Right ventricle myocardium superior (tissue), 1 donor: ENCODE results near the gene PLCG2. TPM values are rescaled to one million over a fixed set of nuclear protein-coding genes. Genes with fewer than 3 reads are reported as not detected.
"Not testable (repeated sequence)": the region's sequence is repeated elsewhere in the genome, so short reads cannot be mapped to it uniquely, and the experiment has no call there.

Experiments used
- ATAC-seq: fragments of 200-7000 bp; cut with Tn5 transposase; one replicate; pipeline ENCODE4 v1.9.1; 2020; ENCODE audit warnings: mild to moderate bottlenecking; ENCODE audit not compliant: poor library complexity
- DNase-seq: peaks from one replicate; pipeline ENCODE4 v3.0.0-alpha.2; 2020
- intact Hi-C: fragments of 100-400 bp; cut with DNase I; formaldehyde crosslinking; loops from one replicate; pipeline ENCODE4 v1.11.2; 2022
- total RNA-seq: library from RNA; stranded (reverse); fragmentation: NEBNext Ultra II Directional; extraction: Animal tissue kit (Norgen Biotek cat#: 25700); gene quantifications from one replicate; pipeline ENCODE4 v1.2.1, GENCODE V29; 2021
- donor health status: DM: no; HTN: yes; CAD: no; lungs with severe emphysema.

The PLCG2 gene
- total RNA-seq, 1 donor from 2014 or later: 7.2 TPM

DNA sequence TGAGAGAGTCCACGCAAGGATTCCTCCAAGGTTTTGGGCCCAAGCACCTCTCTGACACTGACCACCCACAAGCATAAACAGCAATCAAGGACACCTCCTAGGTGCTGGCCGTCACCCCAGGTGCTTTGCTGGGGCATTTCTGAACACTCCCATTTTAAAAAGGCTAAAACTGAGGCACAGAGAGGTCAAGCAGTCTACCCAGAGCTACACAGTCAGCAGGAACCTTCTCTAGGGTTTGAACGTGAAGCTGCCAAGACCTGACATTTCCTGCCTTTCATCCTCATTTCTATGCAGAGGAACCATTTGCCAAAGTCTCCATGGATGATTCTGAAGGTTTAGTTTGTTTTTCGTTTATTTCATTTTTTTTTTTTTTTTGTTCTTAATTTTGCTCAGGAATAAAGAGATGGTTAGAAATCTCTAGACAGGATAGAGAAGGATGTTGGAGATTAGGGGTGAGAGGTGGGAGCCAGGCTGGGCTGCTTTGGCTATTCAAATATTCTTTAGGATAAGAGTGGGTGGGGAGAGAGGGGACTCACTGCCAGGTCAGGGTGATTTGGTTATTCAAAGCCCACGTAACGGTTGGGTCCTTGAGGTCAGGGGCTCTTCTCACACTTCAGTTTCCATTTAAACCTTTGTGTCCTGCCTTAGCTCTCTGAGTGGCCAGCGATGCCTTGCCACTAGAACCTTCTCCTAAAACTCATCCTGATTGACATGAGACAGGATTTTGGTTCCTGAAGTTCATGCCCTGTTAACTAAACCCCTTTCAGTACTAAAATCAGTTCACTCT, 6.2 kb downstream of the PLCG2 start:
- intact Hi-C loops: no loop called here
- no peak for DNase-seq
- ATAC-seq: no peak

DNA sequence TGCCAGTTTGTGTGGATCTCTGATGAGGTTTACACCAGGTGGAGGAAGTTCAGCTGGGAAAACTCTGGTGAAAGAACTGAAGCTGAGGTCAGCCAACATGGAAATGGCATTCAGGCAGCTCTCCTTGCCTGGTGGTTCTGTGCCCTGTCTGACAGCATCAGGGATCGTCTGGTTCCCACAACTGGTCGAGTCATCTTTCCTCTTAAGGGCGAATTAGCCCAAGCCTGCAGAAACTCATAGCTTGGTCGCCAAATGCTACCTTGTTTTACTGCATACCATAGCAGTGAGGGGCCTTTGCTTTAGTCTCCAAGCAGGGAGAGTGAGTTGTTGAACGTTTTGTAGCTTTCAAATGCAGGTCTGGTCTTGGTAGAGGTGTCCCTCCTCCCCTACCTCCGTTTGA, 7.2 kb downstream of the PLCG2 start:
- ATAC-seq: no peak
- intact Hi-C loops: no loop called here

DNA sequence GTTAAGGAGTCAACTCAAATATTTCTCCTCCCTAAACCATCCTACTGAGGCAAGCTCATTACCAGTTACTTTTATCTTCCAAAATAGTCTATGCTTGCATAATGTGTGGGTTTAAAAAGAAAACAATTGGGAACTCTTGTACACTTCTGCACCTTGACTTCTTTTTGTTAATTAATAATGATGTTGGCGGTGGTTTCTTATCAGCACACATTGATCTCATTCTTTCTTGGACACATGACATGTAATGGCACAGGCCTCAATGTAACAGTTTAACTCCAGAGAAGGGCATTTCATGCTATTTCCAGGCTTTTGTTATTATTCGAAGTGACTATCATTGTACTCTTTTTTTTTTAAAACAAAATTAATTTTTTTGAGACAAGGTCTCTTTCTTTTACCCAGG, 7.8 kb downstream of the PLCG2 start:
- intact Hi-C loops: no loop called here
- no peak for DNase-seq
- ATAC-seq: no peak

More for the DNA sequence above, 7.2 kb downstream of the PLCG2 start:
- DNase-seq: no peak

DNA sequence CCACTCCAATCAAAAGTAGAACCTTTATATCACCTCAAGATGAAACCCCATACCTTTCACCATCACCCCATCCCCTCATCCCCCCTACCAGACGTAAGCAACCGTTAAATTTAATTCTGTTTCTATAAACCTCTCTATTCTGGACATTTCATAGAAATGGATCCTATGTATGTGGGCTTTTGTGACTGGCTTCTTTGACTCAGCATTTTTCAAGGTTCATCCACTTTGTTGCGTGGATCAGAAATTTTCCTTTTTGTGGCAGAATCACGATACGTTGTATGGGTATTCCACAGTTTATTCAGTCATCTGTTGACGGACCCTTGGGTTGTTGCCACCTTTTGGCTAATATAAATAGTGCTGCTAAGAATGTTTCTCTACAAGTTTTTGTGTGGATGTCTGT, 8.6 kb downstream of the PLCG2 start:
- intact Hi-C loops: no loop called here
- DNase-seq: no peak
- ATAC-seq: no peak

DNA sequence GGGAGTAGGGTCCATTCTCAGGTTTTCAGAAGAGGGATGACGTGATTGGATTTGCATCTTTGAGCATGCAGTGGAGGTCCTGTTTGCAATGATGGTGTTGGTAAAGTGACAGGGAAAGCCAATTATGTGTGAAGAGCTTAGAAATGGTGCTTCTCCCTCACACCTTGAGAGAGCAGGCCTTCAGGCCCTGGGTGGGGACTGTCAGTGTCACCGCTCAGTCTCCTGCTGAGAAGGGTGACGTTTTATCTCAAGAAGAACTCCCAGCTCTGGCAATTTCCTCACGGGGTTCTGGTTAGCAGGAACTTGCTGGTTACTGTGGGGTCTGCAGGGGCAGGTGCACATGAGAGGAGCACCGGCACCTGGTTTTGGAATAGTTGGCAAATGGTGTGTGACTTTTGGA, 11.2 kb downstream of the PLCG2 start:
- ATAC-seq: no peak
- intact Hi-C loops: no loop called here

DNA sequence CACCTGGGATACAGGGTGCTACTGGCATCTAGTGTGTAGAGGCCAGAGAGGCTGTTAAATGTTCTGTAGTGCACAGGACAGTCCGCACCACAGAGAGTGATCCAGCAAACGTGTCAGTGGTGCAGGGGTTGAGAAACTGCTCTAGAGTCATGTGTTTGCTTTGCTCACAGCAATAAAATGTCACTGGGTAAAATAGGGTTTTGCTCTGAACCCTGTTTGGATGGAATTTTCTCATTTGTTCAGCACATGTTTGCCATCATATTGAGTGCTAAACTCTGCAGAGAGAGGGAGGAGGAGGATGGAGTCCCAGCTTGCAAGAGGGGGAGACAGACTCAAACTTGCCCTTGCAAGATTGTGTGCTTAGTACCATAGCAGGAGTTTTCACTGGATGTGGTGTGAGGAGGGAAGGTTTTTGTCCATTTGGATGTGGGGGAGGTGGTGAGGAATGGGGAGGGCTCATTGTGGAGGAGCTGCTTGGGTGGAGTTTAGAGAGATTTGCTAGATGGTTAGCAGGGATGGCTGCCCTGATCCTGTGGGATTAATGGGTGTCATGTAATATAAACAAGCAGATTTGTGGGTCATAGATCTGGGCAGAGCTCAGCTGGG, 11.8 kb downstream of the PLCG2 start:
- ATAC-seq (no peak), DNase-seq (no peak)
- intact Hi-C loops: no loop called here

More for the DNA sequence above, 11.2 kb downstream of the PLCG2 start:
- no peak for DNase-seq

DNA sequence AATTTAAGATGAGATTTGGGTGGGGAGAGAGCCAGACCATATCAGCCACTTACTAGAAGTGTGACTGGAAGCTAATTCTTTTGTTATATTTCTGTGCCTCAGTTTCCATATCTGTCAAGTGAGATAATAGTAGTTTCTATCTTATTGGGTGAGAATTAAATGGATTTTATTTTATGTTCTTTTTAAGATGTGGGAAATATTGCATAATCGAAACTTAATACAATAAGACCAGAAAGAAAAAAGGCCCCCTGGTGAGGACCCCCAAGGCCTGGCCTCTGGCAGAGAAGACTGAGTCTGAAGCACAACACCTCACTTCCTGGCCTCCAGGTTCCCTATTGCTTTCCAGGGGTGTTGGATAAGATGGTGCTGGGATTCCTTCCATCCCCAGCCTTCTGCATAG, 13.7 kb downstream of the PLCG2 start:
- intact Hi-C loops: no loop called here
- DNase-seq (no peak), ATAC-seq (no peak)

DNA sequence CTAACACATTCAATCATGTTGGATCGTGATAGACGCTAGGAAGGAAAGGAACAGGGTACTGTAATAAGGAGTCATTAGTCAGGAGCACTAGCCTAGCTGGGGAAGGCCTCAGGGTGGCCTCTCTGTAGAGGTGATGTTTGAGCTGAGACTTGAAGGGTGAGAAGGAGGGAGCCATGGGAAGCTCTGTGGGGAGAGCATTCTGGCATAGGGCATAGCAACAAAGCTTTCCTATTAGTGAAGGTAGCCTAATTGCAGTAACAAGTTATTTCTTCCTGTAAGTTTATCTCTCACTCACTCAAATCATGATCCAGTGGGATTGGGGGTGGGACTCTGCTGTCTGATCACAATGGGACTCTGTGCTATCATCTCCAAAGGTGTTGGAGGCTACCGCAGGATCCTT, 16.1 kb downstream of the PLCG2 start:
- no peak for DNase-seq
- ATAC-seq: no peak
- intact Hi-C loops: no loop called here

DNA sequence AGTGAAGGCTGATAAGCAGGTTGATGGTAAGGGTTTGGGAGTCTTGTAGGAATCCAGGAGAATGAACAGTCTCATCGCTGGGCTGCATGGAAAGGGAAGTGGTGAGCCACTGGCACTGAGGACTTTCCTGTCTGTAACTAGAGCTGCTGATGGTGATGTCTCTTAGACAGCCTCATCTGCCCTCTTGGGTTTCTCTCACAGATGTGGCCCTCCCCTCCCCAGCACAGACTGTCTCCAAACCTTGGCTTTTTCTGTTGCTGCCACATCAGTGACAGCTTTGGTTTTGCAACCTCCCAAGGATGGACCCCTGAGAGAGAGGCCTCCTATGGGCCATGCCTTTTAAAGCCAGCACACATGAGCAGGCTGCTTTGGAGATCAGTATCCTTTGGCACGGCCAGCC, 16.9 kb downstream of the PLCG2 start:
- ATAC-seq (peak; percentile 36), DNase-seq (no peak)
- intact Hi-C loops: no loop called here

DNA sequence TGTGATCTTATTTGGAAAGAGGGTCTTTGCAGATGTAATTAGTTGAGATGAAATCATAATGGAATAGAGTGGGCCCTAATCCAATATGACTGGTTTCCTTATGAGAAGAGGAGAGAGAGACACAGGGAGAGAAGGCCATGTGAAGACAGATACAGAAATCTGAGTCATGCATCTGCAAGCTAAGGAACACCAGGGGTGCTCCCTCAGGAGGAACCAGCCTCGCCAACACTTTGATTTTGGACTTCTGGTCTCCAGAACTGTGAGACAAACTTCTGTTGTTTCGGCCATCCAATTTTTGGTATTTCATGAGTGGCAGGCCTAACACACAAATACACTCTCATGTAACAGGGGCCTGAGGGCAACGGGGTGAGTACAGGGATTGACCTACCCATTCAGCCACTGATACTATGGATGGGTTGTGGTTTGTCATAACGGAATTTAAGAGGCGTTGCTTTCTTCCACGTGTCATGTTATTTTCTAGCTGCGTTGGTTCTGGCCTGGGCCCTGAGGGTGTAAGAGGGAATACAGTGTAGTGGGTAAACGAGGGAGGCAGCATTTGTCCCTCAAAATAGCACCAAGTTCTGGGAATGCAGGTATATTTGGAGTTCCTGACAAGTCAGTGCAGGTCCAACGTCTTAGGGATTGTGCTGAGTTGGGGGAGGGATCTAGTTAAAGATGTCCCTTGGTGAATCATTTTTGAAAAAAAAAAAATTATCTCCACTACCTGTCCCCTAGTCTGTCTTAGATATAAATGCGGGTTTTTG, 17.7 kb downstream of the PLCG2 start:
- intact Hi-C loops: no loop called here
- ATAC-seq: no peak
- no peak for DNase-seq

DNA sequence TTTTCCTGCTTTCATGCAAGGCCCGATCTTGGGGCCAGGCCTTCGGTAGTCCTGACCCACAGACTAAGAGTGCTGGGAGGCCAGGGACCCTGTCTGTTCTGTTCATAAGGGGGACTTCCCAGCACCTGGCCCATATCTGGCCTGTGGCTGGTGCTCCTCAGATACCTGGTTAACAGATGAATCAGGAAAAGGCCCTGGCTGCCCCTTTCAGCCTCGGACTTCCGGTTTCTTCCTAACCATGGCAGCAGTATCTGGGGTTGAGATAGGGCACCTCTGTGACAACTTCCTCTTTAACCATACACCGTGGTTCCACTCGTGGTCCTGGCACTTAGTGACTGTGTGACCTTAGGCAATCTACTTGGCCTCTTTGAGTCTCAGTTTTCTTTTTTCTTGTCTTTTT, 18.4 kb downstream of the PLCG2 start:
- intact Hi-C loops: no loop called here
- no peak for DNase-seq
- peak; percentile 52 for ATAC-seq

DNA sequence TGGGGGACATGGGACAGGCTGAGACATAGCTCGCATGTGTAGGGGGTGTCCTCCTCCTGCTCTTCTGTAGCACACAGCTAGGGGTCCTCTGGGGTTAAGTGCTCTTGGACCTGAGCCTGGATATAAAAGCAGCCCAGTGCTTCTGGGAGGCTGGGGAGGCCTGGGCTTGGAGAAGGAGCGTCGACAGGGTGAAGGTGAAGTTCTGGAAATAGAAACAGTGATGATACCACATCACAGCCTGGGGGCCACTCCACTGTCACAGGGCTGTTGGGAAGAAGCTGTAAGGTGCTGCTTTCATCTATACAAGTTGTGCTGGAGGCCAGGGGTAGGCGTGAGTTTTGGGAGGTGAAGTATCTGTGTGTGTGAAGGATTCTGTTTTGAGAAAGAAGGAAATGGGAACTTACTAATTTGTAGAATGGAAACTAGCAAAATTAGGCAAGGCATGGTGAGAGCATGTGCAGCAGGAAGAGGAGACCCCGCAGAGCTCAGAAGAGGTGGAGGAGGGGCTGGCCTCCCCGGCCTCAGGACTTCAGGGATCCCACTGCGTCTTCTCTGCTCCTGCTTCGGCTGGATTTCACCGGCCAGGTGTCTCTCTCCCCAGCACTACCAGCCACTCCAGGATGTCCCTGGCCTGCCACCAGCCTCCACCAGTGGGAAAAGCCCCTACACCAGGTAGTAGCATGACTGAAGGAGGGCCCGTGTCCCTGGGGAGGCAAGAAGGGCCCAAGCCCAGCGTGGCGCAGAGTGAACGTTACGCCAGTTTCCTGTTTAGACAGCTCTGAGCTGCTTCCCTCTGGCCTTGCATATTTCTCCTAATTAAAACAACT, 19.4 kb downstream of the PLCG2 start:
- DNase-seq (peak; percentile 57), ATAC-seq (peak; percentile 41)
- intact Hi-C loops: no loop called here

DNA sequence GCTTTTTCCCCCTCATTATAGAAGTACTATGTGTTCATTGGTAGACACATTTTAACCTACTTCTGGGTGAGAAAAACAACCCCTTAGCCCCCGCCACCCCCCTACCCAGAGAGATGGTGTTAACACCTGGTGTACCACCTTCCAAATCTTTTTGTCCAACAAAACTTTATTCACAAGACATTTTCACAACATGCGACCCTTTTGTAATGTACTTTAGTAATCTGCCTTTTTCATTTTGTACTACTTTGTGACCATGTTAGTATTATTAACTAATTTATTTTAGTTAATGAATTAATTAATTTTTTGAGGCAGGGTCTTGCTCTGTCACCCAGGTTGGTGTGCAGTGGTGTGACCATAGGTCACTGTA, 20.0 kb downstream of the PLCG2 start:
- ATAC-seq (no peak), DNase-seq (no peak)
- intact Hi-C loops: no loop called here

DNA sequence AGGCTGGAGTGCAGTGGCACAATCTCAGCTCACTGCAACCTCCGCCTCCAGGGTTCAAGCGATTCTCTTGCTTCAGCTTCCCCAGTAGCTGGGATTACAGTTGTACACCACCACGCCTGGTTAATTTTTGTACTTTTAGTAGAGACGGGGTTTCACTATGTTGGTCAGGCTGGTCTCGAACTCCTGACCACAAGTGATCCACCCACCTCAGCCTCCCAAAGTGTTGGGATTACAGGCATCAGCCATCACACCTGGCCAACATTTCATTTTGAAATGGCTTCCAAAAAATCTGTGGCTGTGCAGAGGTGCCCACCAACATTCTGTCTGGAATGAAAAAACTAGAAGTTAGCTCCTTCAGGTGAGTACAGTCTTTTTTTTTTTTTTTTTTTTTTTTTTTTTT, 22.6 kb downstream of the PLCG2 start:
- intact Hi-C loops: not testable (repeated sequence)

DNA sequence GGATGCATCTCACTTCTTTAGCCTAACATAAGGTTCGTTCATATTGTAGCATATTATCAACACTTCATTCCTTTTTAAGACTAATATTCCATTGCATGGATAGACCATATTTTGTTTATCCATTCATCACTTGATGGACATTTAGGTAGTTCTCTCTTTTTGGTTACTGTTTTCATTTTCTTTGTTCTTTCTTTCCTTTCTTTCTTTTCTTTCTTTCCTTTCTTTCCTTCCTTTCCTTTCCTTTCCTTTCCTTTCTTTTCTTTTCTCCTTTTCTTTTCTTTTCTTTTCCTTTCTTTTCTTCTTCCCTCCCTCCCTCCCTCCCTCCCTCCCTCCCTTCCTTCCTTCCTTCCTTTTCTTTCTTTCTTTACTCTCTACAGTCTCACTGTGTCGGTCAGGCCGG, 24.2 kb downstream of the PLCG2 start:
- DNase-seq (no peak), ATAC-seq (no peak)
- intact Hi-C loops: no loop called here

More for the DNA sequence above, 22.6 kb downstream of the PLCG2 start:
- DNase-seq, ATAC-seq: not testable (repeated sequence)

DNA sequence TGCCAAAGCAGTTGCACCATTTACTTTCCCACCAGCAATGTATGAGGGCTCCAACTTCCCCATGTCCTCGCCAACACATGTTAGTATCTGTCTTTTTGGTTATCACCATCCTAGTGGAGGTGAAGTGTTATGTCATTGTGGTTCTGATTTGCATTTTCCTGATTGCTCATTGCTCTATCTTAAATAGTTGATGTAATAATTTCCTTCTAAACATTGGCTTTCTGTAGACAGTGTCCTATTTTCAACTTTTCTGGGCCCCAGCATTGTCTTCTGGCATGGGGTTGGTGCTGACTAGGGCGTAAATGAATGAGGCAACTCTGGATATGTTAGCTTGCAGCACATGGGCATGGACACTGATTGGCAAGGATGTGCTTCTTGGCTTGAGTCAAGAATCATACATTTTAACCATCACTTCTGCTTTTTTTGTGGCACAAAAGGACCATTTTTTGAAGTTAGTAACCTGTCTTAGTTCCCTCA, 25.1 kb downstream of the PLCG2 start:
- no peak for ATAC-seq
- intact Hi-C loops: no loop called here

DNA sequence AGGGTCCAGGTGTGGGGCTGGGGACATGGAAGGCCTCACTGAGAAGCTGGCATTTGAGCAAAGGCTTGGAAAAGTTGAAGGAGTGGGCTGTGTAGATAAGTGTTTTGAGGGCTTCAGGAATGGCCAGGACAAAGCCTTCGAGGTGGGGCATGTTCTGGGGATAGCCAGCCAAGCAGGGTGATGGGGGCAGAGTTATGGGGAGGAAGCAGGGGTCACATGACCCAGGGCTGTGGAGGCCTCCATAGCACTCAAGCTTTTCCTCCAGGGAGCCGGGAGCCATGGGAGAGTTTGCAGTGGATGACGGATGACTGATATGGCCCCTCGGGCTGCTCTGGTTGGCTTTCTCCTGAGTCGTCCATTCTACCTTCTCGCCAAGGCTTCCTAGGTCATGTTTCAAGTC, 27.6 kb downstream of the PLCG2 start:
- no peak for ATAC-seq
- no peak for DNase-seq
- intact Hi-C loops: no loop called here

More for the DNA sequence above, 25.1 kb downstream of the PLCG2 start:
- no peak for DNase-seq

DNA sequence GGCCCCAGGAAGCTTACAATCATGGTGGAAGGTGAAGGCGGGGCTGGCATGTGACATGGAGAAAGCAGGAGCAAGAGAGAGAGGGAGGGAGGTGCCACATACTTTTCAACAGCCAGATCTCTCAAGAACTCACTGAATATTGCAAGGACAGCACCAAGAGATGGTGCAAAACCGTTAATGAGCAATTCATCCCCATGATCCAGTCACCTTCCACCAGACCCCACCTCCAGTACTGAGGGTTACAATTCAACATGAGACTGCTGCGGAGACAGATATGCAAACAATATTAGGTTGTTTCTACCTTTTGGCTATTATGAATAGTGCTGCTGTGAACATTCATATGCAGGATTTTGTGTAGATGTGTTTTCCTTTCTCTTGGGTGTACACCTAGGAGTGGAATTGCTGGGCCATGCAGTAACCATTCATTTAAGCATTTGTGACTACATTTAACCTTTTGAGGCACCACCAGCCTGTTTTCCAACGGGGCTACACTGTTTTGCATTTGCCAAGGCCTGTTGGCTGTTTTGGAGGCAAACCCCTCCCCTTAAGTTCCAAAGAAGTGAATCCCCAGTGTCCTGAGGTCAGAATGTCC, 28.8 kb downstream of the PLCG2 start:
- intact Hi-C loops: no loop called here
- ATAC-seq: no peak
- DNase-seq: no peak
